Measurements from ENCODE around the gene SYT7. TPM values are rescaled to one million over a fixed set of nuclear protein-coding genes. Genes with fewer than 3 reads are reported as not detected.

The SYT7 gene
- polyA plus RNA-seq, 1 donor (not counting 4 experiments of a cell fraction or from before 2014, with no cell fraction given): 2.6 TPM

GRCh38 chr11:61542705-61543104 lies 38.2 kb downstream of the SYT7 start:
- no peaks in the 10 kb centered on the region for H3K36me3 ChIP-seq (ENCODE audit: control insufficient read depth in 2 of 2, extremely low read depth in 1 of 2, insufficient read depth in 2 of 2, low read length in 2 of 2)
- H3K4me1 ChIP-seq (ENCODE audit: control insufficient read depth, extremely low read depth, insufficient read depth, low read length): no peaks in the 10 kb centered on the region
- H4K20me1 ChIP-seq (ENCODE audit: control insufficient read depth, extremely low read depth, insufficient read depth, low read length): peaks cover 4% of the 10 kb centered on the region
- no peak overlapping the region for H3K27ac ChIP-seq (ENCODE audit: control insufficient read depth, insufficient read depth, low read length)
- TF ChIP-seq, protein P1, sequence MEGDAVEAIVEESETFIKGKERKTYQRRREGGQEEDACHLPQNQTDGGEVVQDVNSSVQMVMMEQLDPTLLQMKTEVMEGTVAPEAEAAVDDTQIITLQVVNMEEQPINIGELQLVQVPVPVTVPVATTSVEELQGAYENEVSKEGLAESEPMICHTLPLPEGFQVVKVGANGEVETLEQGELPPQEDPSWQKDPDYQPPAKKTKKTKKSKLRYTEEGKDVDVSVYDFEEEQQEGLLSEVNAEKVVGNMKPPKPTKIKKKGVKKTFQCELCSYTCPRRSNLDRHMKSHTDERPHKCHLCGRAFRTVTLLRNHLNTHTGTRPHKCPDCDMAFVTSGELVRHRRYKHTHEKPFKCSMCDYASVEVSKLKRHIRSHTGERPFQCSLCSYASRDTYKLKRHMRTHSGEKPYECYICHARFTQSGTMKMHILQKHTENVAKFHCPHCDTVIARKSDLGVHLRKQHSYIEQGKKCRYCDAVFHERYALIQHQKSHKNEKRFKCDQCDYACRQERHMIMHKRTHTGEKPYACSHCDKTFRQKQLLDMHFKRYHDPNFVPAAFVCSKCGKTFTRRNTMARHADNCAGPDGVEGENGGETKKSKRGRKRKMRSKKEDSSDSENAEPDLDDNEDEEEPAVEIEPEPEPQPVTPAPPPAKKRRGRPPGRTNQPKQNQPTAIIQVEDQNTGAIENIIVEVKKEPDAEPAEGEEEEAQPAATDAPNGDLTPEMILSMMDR (optimal IDR thresholded peaks at IDR 0.05 in 1 of 3, IDR thresholded peaks at IDR 0.05 in 1 of 3, conservative IDR thresholded peaks at IDR 0.05 in 1 of 3; ENCODE audit: extremely low read depth in 1 of 3, insufficient read depth in 2 of 3, low read length in 3 of 3): no peak
- no peak for TF ChIP-seq EZH2 (IDR thresholded peaks at IDR 0.05; ENCODE audit: low read length)
- peaks cover 3% of the 10 kb centered on the region for H3K27me3 ChIP-seq (ENCODE audit: control insufficient read depth, extremely low read depth, insufficient read depth, low read length)
- DNase-seq (ENCODE audit: low read depth, low spot score) (no peak), FAIRE-seq (no peak)
- no peak overlapping the region for H3K4me3 ChIP-seq (ENCODE audit: control insufficient read depth in 2 of 3, extremely low read depth in 1 of 3, insufficient read depth in 2 of 3, low read depth in 1 of 3, low read length in 3 of 3)
- no peaks in the 10 kb centered on the region for H3K9me3 ChIP-seq (ENCODE audit: control insufficient read depth, low read depth, low read length)
- no peak overlapping the region for H2AFZ ChIP-seq (ENCODE audit: control insufficient read depth, low read length)
- peaks cover 3% of the 10 kb centered on the region for H3K9me1 ChIP-seq (ENCODE audit: control insufficient read depth, extremely low read depth, insufficient read depth, low read length)
- no peak overlapping the region for H3K4me2 ChIP-seq (ENCODE audit: control insufficient read depth, extremely low read depth, insufficient read depth, low read depth, low read length)
- no peaks in the 10 kb centered on the region for H3K79me2 ChIP-seq (ENCODE audit: control insufficient read depth, insufficient read depth, low read length)
- dilution Hi-C loops (cut with MboI; ENCODE audit: extremely low pct_ligation_motif_present, low sequenced_read_pairs): no loop called here
- no peak overlapping the region for H3K9ac ChIP-seq (ENCODE audit: control insufficient read depth, extremely low read depth, insufficient read depth, low read length)

- Histone ChIP-seq H3K27ac (ENCODE audit: control insufficient read depth, insufficient read depth, low read length) (no peak overlapping the region), H3K9ac (ENCODE audit: control insufficient read depth, extremely low read depth, insufficient read depth, low read length) (no peak overlapping the region), H3K9me1 (ENCODE audit: control insufficient read depth, extremely low read depth, insufficient read depth, low read length) (peaks cover 3% of the 10 kb centered on the region), H3K27me3 (ENCODE audit: control insufficient read depth, extremely low read depth, insufficient read depth, low read length) (peaks cover 3% of the 10 kb centered on the region), H3K36me3 (ENCODE audit: control insufficient read depth in 2 of 2, extremely low read depth in 1 of 2, insufficient read depth in 2 of 2, low read length in 2 of 2) (no peaks in the 10 kb centered on the region), H3K9me3 (ENCODE audit: control insufficient read depth, low read depth, low read length) (no peaks in the 10 kb centered on the region), H3K4me2 (ENCODE audit: control insufficient read depth, extremely low read depth, insufficient read depth, low read depth, low read length) (no peak overlapping the region), H3K4me1 (ENCODE audit: control insufficient read depth, extremely low read depth, insufficient read depth, low read length) (no peaks in the 10 kb centered on the region), H4K20me1 (ENCODE audit: control insufficient read depth, extremely low read depth, insufficient read depth, low read length) (peaks cover 4% of the 10 kb centered on the region), H3K79me2 (ENCODE audit: control insufficient read depth, insufficient read depth, low read length) (no peaks in the 10 kb centered on the region), H2AFZ (ENCODE audit: control insufficient read depth, low read length) (no peak overlapping the region), H3K4me3 (ENCODE audit: control insufficient read depth in 2 of 3, extremely low read depth in 1 of 3, insufficient read depth in 2 of 3, low read depth in 1 of 3, low read length in 3 of 3) (no peak overlapping the region)
- FAIRE-seq (no peak), DNase-seq (ENCODE audit: low read depth, low spot score) (no peak)
- TF ChIP-seq, protein P1 (optimal IDR thresholded peaks at IDR 0.05 in 1 of 3, IDR thresholded peaks at IDR 0.05 in 1 of 3, conservative IDR thresholded peaks at IDR 0.05 in 1 of 3; ENCODE audit: extremely low read depth in 1 of 3, insufficient read depth in 2 of 3, low read length in 3 of 3): no peak
- TF ChIP-seq EZH2 (IDR thresholded peaks at IDR 0.05; ENCODE audit: low read length): no peak
- dilution Hi-C loops (cut with MboI; ENCODE audit: extremely low pct_ligation_motif_present, low sequenced_read_pairs): no loop called here
Observed at GRCh38 chr11:61542024-61542461, 38.8 kb downstream of the SYT7 start.
